Psoas muscle (tissue), 8 donors: ENCODE results near the gene PRELP. TPM values are rescaled to one million over a fixed set of nuclear protein-coding genes. Genes with fewer than 3 reads are reported as not detected.

Source experiments
- ATAC-seq, 4 donors: fragments of 200-7000 bp; cut with Tn5 transposase; one replicate each; pipeline ENCODE4 v1.9.1; 2020; ENCODE audit warnings: moderate library complexity in 3 of 4, mild to moderate bottlenecking in 2 of 4
- DNase-seq, 2 donors: peaks; one replicate each; pipeline ENCODE4 v3.0.0-alpha.2; 2020
- H3K27ac ChIP-seq: fragments of 200-600 bp; one replicate; pipeline ENCODE4 v1.8.0; 2022
- H3K27me3 ChIP-seq, 3 donors: fragments of 200-600 bp in 1 of 3; one replicate each; pipeline versions ENCODE4 v1.6.1 to v1.8.0; 2013 to 2022; ENCODE audit warnings: low read length in 2 of 3, mild to moderate bottlenecking in 2 of 3, moderate library complexity in 1 of 3; ENCODE audit not compliant: insufficient read depth in 3 of 3
- H3K36me3 ChIP-seq, 2 donors: fragments of 200-600 bp in 1 of 2; one replicate each; pipeline versions ENCODE4 v1.6.1 to v1.8.0; 2013 to 2022; ENCODE audit warnings: low read depth in 1 of 2, mild to moderate bottlenecking in 1 of 2, moderate library complexity in 1 of 2; ENCODE audit not compliant: insufficient read depth in 1 of 2
- H3K4me1 ChIP-seq: fragments of 200-600 bp; one replicate; pipeline ENCODE4 v1.8.0; 2022
- H3K4me3 ChIP-seq: fragments of 200-600 bp; one replicate; pipeline ENCODE4 v1.8.0; 2022; ENCODE audit warnings: mild to moderate bottlenecking
- H3K9me3 ChIP-seq: fragments of 200-600 bp; one replicate; pipeline ENCODE4 v1.8.0; 2022
- WGBS, 3 donors: extraction: QIAGEN DNeasy Blood & Tissue Kit; methylation state at CpG; one replicate each; pipeline versions ENCODE4 v1.1.6 to v1.1.7; 2013; 5-methylcytosine and 5-hydroxymethylcytosine counted together
- intact Hi-C, 2 donors: fragments of 100-400 bp; cut with DNase I; formaldehyde crosslinking; loops; one replicate each; pipeline versions ENCODE4 v1.11.0 to v1.14.2; 2022
- polyA plus RNA-seq, 3 donors: library from polyadenylated mRNA; stranded (reverse); fragments of 200-250 nt; gene quantifications; one replicate each; pipeline ENCODE4 v1.2.3, GENCODE V29; 2013
- total RNA-seq, 4 donors: library from RNA; stranded (reverse); fragmentation: NEBNext Ultra II Directional in 2 of 4; extraction: Animal tissue kit (Norgen Biotek cat#: 25700) in 2 of 4; gene quantifications; one replicate each; pipeline versions ENCODE4 v1.2.1 to v1.2.4, GENCODE V29; 2021 to 2023
- TF ChIP-seq, protein P1 (sequence below): fragments of 200-600 bp; IDR thresholded peaks from one replicate; pipeline ENCODE4 v1.8.0; 2022; ENCODE audit warnings: antibody characterized with exemption
- donor health status: healthy with polysubstance abuse.
- donor health status: DM: no; HTN: no; CAD: no; lungs with moderate emphysema.
- donor health status: Bipolar disorder and iron deficiency.
- donor health status: healthy.
- donor health status: DM: yes; HTN: yes; CAD: no.
- donor health status: DM: no; HTN: no; CAD: no.
- donor health status: DM: no; HTN: no; CAD: no.
- donor health status: DM: yes; HTN: yes; CAD: no.

Gene PRELP
- total and polyA plus RNA-seq, 7 donors, result 3.0 to 20.6 (median 6.6) TPM

DNA sequence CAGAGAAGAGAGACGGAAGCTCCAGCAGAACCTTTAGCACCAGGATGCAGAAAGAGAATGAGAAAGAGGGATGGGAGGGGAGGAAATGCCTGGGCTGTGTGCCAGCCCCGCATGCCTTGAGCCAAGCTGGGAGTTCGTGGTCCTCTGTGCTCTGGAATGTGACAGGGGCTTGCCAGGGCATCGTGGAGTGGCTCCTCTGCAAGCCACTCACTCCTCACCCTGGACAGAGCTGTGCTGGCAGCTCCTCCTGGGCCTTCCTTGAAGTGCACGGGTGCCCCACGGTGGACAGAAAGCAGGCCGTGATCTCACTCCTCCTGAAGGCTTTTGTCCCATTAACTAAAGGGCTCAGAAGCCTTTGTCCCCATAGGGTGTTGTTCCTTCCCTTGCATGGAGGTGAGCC lies 34.8 kb upstream of the PRELP start:
- ATAC-seq, result peak; percentile 61 to 85 (median 76)
- TF ChIP-seq, protein P1, sequence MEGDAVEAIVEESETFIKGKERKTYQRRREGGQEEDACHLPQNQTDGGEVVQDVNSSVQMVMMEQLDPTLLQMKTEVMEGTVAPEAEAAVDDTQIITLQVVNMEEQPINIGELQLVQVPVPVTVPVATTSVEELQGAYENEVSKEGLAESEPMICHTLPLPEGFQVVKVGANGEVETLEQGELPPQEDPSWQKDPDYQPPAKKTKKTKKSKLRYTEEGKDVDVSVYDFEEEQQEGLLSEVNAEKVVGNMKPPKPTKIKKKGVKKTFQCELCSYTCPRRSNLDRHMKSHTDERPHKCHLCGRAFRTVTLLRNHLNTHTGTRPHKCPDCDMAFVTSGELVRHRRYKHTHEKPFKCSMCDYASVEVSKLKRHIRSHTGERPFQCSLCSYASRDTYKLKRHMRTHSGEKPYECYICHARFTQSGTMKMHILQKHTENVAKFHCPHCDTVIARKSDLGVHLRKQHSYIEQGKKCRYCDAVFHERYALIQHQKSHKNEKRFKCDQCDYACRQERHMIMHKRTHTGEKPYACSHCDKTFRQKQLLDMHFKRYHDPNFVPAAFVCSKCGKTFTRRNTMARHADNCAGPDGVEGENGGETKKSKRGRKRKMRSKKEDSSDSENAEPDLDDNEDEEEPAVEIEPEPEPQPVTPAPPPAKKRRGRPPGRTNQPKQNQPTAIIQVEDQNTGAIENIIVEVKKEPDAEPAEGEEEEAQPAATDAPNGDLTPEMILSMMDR, result peak; percentile 46
- Histone ChIP-seq H3K27ac (no peak overlapping the region), H3K36me3 (no peaks in the 10 kb centered on the region), H3K9me3 (peaks cover 10% of the 10 kb centered on the region), H3K27me3 (peaks cover 0 to 5% (median 0%) of the 10 kb centered on the region in 3 donors), H3K4me1 (no peaks in the 10 kb centered on the region), H3K4me3 (no peak overlapping the region)
- intact Hi-C loops, result loop anchor here in 1 of 2 donors (1.0 kb wide), 1 partner anchor 99 kb away; no protein-coding TSS in a partner anchor
- peak; percentile 80 to 84 for DNase-seq
- WGBS, 3 donors, result 12 to 19% (median 15%) methylated on average over 7 of the region's 7 CpGs

DNA sequence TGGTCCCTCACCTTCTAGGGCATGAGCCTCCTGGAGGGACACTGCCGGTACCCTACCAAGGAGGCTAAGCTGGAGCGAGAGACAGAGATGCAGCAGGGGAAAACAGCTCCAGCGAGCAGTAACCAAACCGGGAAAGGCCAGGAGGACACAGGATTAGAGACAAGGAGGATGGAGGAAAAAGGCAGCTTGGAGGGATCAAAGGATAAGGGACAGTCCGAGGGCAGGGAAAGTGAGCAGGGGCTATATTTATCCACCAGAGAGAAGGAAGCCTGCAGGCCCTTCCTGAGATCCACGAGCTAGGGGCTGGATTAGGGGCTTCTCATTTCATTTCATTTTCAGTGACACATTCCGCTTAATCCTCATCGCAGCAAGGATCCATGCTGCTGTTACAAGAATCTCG lies 33.8 kb upstream of the PRELP start:
- DNase-seq (no peak), ATAC-seq (no peak)
- 75 to 80% (median 77%) methylated on average over 9 of the region's 9 CpGs for WGBS, 3 donors
- H3K4me1 ChIP-seq, result no peaks in the 10 kb centered on the region
- no peak overlapping the region for H3K27ac ChIP-seq
- peaks cover 0 to 5% (median 0%) of the 10 kb centered on the region in 3 donors for H3K27me3 ChIP-seq
- peaks cover 7% of the 10 kb centered on the region for H3K9me3 ChIP-seq
- intact Hi-C loops, result loop anchor here in 1 of 2 donors (1.0 kb wide), 1 partner anchor 100 kb away; no protein-coding TSS in a partner anchor
- no peak overlapping the region for H3K4me3 ChIP-seq
- TF ChIP-seq, protein P1, result no peak
- H3K36me3 ChIP-seq, result no peaks in the 10 kb centered on the region

DNA sequence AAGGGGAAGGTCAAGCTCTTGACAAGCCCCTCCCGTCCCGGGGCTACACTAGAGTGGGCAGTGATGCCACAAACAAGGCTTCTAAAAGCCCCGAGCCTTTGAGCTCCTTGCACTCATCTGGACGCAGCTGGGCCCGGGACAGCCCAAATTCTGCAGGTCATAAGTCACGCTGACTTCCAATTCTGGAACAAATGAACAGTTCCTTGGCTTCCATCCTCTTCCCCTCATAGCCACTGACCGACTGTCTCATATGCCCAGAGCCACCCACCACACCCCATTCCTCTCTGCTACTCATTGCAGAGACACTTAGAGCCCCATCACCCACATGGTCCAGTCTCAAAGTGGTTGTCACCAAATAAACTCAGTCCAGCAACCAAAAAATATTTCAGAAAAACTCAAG lies 32.8 kb upstream of the PRELP start:
- Histone ChIP-seq H3K36me3 (no peaks in the 10 kb centered on the region), H3K9me3 (peaks cover 7% of the 10 kb centered on the region), H3K4me1 (no peaks in the 10 kb centered on the region), H3K27ac (no peak overlapping the region), H3K4me3 (no peak overlapping the region), H3K27me3 (peaks cover 0 to 5% (median 0%) of the 10 kb centered on the region in 3 donors)
- DNase-seq, result peak; percentile 46 to 65
- ATAC-seq, result peak in 2 of 4 donors; percentile 41
- 34 to 54% (median 43%) methylated on average over 7 of the region's 7 CpGs for WGBS, 3 donors
- TF ChIP-seq, protein P1, result no peak
- intact Hi-C loops, result no loop called here

DNA sequence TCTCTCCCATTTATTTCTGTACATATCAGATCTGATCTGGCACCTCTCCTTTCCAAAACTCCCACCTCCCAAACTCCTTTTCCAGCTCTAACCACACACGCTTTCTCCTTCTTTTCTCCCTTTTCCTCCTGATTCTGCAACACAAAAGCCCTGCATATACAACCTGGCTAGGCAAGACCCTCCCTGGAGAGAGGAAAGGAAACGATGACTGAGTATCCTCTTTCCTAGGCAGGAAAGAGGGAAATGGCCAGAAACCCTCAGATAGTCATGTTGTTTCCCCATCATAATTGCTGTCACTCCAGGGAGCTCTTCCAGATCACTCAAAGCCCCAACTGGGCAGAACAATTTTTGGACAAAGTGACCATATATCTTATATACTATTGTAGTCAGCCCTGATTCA lies 32.3 kb upstream of the PRELP start:
- H3K9me3 ChIP-seq, result peaks cover 7% of the 10 kb centered on the region
- intact Hi-C loops, result no loop called here
- ATAC-seq (peak in 1 of 4 donors; percentile 26), DNase-seq (no peak)
- TF ChIP-seq, protein P1, result no peak
- no peaks in the 10 kb centered on the region for H3K36me3 ChIP-seq
- H3K27me3 ChIP-seq, result peaks cover 0 to 5% (median 0%) of the 10 kb centered on the region in 3 donors
- no peak overlapping the region for H3K4me3 ChIP-seq
- no peak overlapping the region for H3K27ac ChIP-seq
- H3K4me1 ChIP-seq, result no peaks in the 10 kb centered on the region
- WGBS, 3 donors, result 59 to 69% (median 63%) methylated on average over 2 of the region's 2 CpGs

DNA sequence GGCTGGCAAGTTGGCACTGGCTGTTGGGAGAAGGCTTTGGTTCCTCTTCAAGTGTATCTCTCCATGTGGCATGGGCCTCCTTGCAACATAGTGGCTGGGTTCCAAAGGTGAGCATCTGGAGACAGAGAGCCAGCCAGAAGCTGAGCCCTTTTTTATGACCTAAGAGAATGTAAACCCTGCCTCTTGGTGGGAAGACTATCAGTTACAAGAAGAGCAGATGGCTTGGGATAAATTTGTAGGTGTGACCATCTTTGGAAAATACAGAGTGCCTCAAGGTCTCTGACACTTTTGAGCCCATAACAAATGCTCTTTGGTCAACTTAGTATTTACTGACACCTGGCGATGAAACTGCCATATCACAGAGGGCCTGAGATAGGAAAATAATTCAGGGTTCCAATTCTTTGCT lies 31.4 kb upstream of the PRELP start:
- peaks cover 7% of the 10 kb centered on the region for H3K9me3 ChIP-seq
- no peak for ATAC-seq
- no peaks in the 10 kb centered on the region for H3K36me3 ChIP-seq
- no peaks in the 10 kb centered on the region for H3K4me1 ChIP-seq
- DNase-seq, result no peak
- TF ChIP-seq, protein P1, result no peak
- H3K27me3 ChIP-seq, result peaks cover 0 to 5% (median 0%) of the 10 kb centered on the region in 3 donors
- H3K4me3 ChIP-seq, result no peak overlapping the region
- WGBS, 3 donors, result 93 to 97% (median 97%) methylated on average over 1 of the region's 1 CpG
- no peak overlapping the region for H3K27ac ChIP-seq
- intact Hi-C loops, result no loop called here
